ENCODE data around the gene MCRIP1. TPM values are rescaled to one million over a fixed set of nuclear protein-coding genes. Genes with fewer than 3 reads are reported as not detected.

Gene MCRIP1
- total and polyA plus RNA-seq, 2 of the 8 experiments (the other 6 are each of a cell fraction or from before 2014, with no cell fraction given): 103 to 151 TPM

DNA sequence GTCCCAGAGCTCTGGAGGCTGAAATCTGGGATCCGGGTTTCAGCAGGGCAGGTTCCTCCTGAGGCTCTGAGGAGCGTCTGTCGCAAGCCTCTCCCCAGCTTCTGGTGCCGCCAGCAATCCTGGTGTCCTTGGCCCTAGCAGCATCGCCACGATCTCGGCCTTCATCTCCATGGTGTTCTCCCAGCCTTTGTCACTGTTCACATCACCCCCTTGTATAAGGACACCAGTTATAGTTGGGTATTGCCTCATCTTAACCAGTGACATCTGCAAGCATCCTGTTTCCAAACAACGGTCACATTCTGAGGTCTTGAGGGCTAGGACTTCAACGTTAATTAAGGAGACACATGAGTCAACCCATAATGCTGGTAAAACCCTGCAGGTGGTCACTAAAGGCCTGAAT lies 4.5 kb upstream of the MCRIP1 start:
- no peak overlapping the region for H4K91ac ChIP-seq (replicated peaks; ENCODE audit: insufficient read length, low read length)
- H3K23me2 ChIP-seq (ENCODE audit: low read depth, low read length): peaks cover 3% of the 10 kb centered on the region; the same call in 1 of the 2 replicates
- no peak overlapping the region for H3K27ac ChIP-seq (ENCODE audit: low read depth, low read length)
- no peaks in the 10 kb centered on the region for H3K9me3 ChIP-seq (ENCODE audit: insufficient read depth in 2 of 2, low read depth in 1 of 2, low read length in 1 of 2)
- peak overlapping the region; percentile 75; the same call in 1 of the 2 replicates for H2BK12ac ChIP-seq (ENCODE audit: low read depth, low read length)
- WGBS, 2 experiments (ENCODE audit: extremely low coverage in 1 of 2, insufficient coverage in 1 of 2, insufficient read length in 1 of 2, insufficient replicate concordance in 2 of 2, low coverage in 1 of 2, low lambda C conversion rate in 2 of 2, missing lambda C conversion rate in 1 of 2): 76% methylated on average over 8 of the region's 9 CpGs; no CpG with 5 or more reads in 1 of the 2 experiments
- no peak overlapping the region for H3K14ac ChIP-seq (ENCODE audit: insufficient read length)
- no peaks in the 10 kb centered on the region for H4K20me1 ChIP-seq (replicated peaks in 1 of 2; ENCODE audit: control insufficient read depth in 1 of 2, insufficient read depth in 2 of 2, low read length in 2 of 2)
- no peaks in the 10 kb centered on the region for H3K27me3 ChIP-seq (replicated peaks in 1 of 4; ENCODE audit: control insufficient read depth in 3 of 4, extremely low read depth in 1 of 4, insufficient read depth in 3 of 4, low read length in 3 of 4)
- H3K4me3 ChIP-seq (ENCODE audit: extremely low read depth in 1 of 4, insufficient read depth in 2 of 4, low read depth in 3 of 4, low read length in 4 of 4): no peak overlapping the region
- ChIA-PET POLR2A (ENCODE audit: partially characterized antibody) (interaction anchor here (0.7 to 1.6 kb wide), 4 partner anchors 12 to 162 kb away, joined by 3 read pairs; no protein-coding TSS in a partner anchor), CTCF (ENCODE audit: partially characterized antibody) (interaction anchor here (0.6 to 1.6 kb wide), 7 partner anchors 10 to 113 kb away, joined by 3 to 5 read pairs (median 3); no protein-coding TSS in a partner anchor)
- no peak overlapping the region for H2BK5ac ChIP-seq (ENCODE audit: low read depth, low read length)
- no peak overlapping the region for H4K5ac ChIP-seq (ENCODE audit: insufficient read length, low read depth, low read length)
- no peak overlapping the region for H3K4me2 ChIP-seq (ENCODE audit: insufficient read depth in 1 of 2, low read depth in 2 of 2, low read length in 2 of 2)
- H2BK15ac ChIP-seq (ENCODE audit: low read length): no peak overlapping the region
- H3K23ac ChIP-seq (ENCODE audit: insufficient read length): no peak overlapping the region
- peaks cover 0 to 7% of the 10 kb centered on the region in 2 experiments; a peak in 1 of 4 replicates for H3K79me2 ChIP-seq (ENCODE audit: control insufficient read depth in 1 of 2, insufficient read depth in 2 of 2, low read length in 2 of 2)
- no peak overlapping the region for H3K9ac ChIP-seq (replicated peaks in 1 of 4; ENCODE audit: extremely low read depth in 1 of 4, low read depth in 3 of 4, low read length in 3 of 4)
- H3K36me3 ChIP-seq (ENCODE audit: control insufficient read depth in 2 of 4, insufficient read depth in 4 of 4, low read length in 3 of 4): no peaks in the 10 kb centered on the region; a peak in 1 of 8 replicates
- no peak for TF ChIP-seq POU5F1 (IDR thresholded peaks at IDR 0.05; ENCODE audit: low read depth, low read length)
- TF ChIP-seq SIRT6 (IDR thresholded peaks at IDR 0.05; ENCODE audit: low read length): no peak
- TF ChIP-seq, protein P1, sequence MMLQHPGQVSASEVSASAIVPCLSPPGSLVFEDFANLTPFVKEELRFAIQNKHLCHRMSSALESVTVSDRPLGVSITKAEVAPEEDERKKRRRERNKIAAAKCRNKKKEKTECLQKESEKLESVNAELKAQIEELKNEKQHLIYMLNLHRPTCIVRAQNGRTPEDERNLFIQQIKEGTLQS (IDR thresholded peaks at IDR 0.05; ENCODE audit: insufficient read depth, low read depth, low read length): no peak
- TF ChIP-seq E2F6 (IDR thresholded peaks at IDR 0.05): no peak
- TF ChIP-seq KDM5A (IDR thresholded peaks at IDR 0.05; ENCODE audit: low read length): no peak
- TF ChIP-seq TEAD4 (IDR thresholded peaks at IDR 0.05; ENCODE audit: low read depth, low read length): no peak
- TF ChIP-seq JUN (IDR thresholded peaks at IDR 0.05; ENCODE audit: low read depth, low read length): no peak
- no peak for TF ChIP-seq EGR1 (IDR thresholded peaks at IDR 0.05; ENCODE audit: borderline replicate concordance, low read depth, low read length)
- no peak for TF ChIP-seq ASH2L (IDR thresholded peaks at IDR 0.05; ENCODE audit: low read length)
- TF ChIP-seq CHD1 (IDR thresholded peaks at IDR 0.05; ENCODE audit: low read depth, low read length): no peak
- no peak for TF ChIP-seq RAD21 (IDR thresholded peaks at IDR 0.05 in 1 of 2, conservative IDR thresholded peaks at IDR 0.05 in 1 of 2; ENCODE audit: low read depth in 2 of 2, low read length in 2 of 2)
- TF ChIP-seq BRCA1 (IDR thresholded peaks at IDR 0.05; ENCODE audit: low read depth, low read length): no peak
- H3K4ac ChIP-seq (replicated peaks; ENCODE audit: insufficient read length, low read depth, low read length): no peak overlapping the region
- H3K4me1 ChIP-seq (replicated peaks in 1 of 4; ENCODE audit: control insufficient read depth in 3 of 4, insufficient read depth in 4 of 4, low read length in 3 of 4): peaks cover 0 to 8% (median 4%) of the 10 kb centered on the region in 4 experiments; a peak in 5 of 7 replicates
- no peak overlapping the region for H2AFZ ChIP-seq (ENCODE audit: low read length)
- H2AK5ac ChIP-seq (ENCODE audit: low read depth, low read length): no peak overlapping the region
- no peak for FAIRE-seq
- no peak overlapping the region for H3K56ac ChIP-seq (replicated peaks; ENCODE audit: insufficient read length, low read depth, low read length)
- no peak overlapping the region for H3K18ac ChIP-seq (ENCODE audit: extremely low read depth, low read length)
- H2BK120ac ChIP-seq (replicated peaks; ENCODE audit: low read depth, low read length): no peak overlapping the region
- H2BK20ac ChIP-seq (ENCODE audit: low read length): no peak overlapping the region
- DNase-seq (ENCODE audit: low read depth in 1 of 2, low spot score in 2 of 2): no peak
- peaks cover 3% of the 10 kb centered on the region; the same call in 1 of the 2 replicates for H3K79me1 ChIP-seq (ENCODE audit: low read depth, low read length)
- H4K8ac ChIP-seq (ENCODE audit: extremely low read depth, insufficient read depth, low read length): peak overlapping the region; percentile 19; the same call in 1 of the 2 replicates

All from H1 (cell line).